Type B pancreatic cell (in vitro differentiated cells): Measurements from ENCODE around the gene NUMB. TPM values are rescaled to one million over a fixed set of nuclear protein-coding genes. Genes with fewer than 3 reads are reported as not detected.

Source experiments
- DNase-seq: peaks from one replicate; pipeline ENCODE4 v3.0.0; 2021; ENCODE audit warnings: mixed read lengths; ENCODE audit not compliant: unreplicated experiment; ENCODE audit errors: extremely low spot score
- H3K27ac Mint-ChIP-seq: 2 replicates; pipeline ENCODE4 v1.8.0; 2021; ENCODE audit warnings: mild to moderate bottlenecking, mixed read lengths
- H3K27me3 Mint-ChIP-seq: 2 replicates; pipeline ENCODE4 v1.8.0; 2021; ENCODE audit warnings: mixed read lengths
- H3K36me3 Mint-ChIP-seq: 2 replicates; pipeline ENCODE4 v1.8.0; 2021; ENCODE audit warnings: mixed read lengths
- H3K4me1 Mint-ChIP-seq: one replicate; pipeline ENCODE4 v1.8.0; 2021; ENCODE audit warnings: mixed read lengths; ENCODE audit not compliant: unreplicated experiment
- H3K4me3 Mint-ChIP-seq: 2 replicates; pipeline ENCODE4 v1.8.0; 2021; ENCODE audit warnings: mild to moderate bottlenecking, mixed read lengths
- H3K9me3 Mint-ChIP-seq: 2 replicates; pipeline ENCODE4 v1.8.0; 2021; ENCODE audit warnings: mixed read lengths
- CTCF ChIP-seq: fragments of 200-600 bp; sonication (generic); conservative IDR thresholded peaks from 2 replicates; pipeline ENCODE4 v1.5.0; 2021; ENCODE audit warnings: antibody characterized with exemption, mild to moderate bottlenecking
- total RNA-seq: library from RNA; stranded (reverse); gene quantifications from 2 replicates; pipeline ENCODE4 v1.2.1, GENCODE V29; 2021; ENCODE audit warnings: low replicate concordance

Gene NUMB
- total RNA-seq, 1 donor from 2014 or later = 64.5 TPM

DNA sequence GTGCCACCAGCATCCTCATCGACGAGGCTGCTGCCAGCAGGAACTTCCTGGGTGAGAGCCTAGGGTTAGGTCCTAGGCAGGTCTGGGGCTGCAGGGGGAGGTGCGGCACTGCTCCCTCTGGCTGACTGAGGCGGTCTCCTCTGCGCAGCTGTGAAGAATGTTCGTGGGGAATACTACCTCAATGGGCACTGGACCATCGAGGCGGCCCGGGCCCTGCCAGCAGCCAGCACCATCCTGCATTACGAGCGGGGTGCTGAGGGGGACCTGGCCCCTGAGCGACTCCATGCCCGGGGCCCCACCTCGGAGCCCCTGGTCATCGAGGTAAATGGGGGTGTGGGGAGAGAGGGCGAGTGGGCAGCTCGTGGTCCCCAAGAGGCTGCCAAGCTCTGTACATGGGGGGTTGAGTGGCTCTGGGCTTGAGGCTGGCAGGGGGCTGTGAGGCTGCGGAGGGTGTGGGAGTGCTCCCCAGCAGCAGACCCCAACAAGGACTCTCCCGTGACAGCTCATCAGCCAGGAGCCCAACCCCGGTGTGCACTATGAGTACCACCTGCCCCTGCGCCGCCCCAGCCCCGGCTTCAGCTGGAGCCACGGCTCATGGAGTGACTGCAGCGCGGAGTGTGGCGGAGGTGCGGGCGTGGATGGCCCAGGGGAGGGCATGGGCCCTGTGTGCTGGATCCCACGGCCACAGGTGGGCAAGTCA is 206.7 kb downstream of the NUMB start:
- no peak for TF ChIP-seq CTCF
- H3K27me3 Mint-ChIP-seq = peaks cover 14% of the 10 kb centered on the region
- no peak overlapping the region for H3K4me3 Mint-ChIP-seq
- H3K4me1 Mint-ChIP-seq = no peaks in the 10 kb centered on the region
- no peaks in the 10 kb centered on the region for H3K36me3 Mint-ChIP-seq
- H3K9me3 Mint-ChIP-seq = no peaks in the 10 kb centered on the region
- DNase-seq = no peak
- H3K27ac Mint-ChIP-seq = no peak overlapping the region

DNA sequence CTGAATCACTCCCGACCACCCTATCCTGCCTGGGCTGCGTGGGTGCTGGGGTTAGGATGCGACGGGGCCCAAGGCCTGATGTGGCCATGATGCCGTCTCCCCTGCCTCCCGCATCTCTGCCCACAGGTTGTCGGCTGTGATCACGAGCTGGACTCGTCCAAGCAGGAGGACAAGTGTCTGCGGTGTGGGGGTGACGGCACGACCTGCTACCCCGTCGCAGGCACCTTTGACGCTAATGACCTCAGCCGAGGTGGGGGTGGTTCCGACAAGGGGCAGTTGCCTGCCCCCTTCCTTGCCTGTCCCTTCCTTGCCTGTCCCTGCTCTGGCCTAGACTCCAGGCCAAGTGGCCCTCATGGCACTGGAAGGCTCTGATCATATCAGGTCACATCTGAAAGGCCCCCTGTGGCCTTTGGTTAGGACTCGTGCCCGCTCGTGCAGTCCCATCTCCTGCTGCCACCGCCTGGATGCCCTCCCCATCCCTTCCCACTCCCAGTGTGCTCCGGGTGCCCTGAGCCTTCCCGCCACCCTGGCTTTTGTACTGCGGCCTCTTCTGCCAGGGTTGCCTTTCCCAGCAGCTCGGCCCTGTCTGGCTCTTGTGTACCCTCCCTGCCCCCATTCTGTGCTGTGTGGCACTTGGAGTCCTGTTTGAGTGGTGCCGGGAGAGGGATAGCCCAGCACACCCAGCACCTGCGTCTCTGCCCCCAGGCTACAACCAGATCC is 207.4 kb downstream of the NUMB start:
- H3K4me1 Mint-ChIP-seq = no peaks in the 10 kb centered on the region
- no peaks in the 10 kb centered on the region for H3K9me3 Mint-ChIP-seq
- H3K36me3 Mint-ChIP-seq = no peaks in the 10 kb centered on the region
- DNase-seq = no peak
- H3K4me3 Mint-ChIP-seq = no peak overlapping the region
- no peak overlapping the region for H3K27ac Mint-ChIP-seq
- TF ChIP-seq CTCF = no peak
- peaks cover 17% of the 10 kb centered on the region for H3K27me3 Mint-ChIP-seq

DNA sequence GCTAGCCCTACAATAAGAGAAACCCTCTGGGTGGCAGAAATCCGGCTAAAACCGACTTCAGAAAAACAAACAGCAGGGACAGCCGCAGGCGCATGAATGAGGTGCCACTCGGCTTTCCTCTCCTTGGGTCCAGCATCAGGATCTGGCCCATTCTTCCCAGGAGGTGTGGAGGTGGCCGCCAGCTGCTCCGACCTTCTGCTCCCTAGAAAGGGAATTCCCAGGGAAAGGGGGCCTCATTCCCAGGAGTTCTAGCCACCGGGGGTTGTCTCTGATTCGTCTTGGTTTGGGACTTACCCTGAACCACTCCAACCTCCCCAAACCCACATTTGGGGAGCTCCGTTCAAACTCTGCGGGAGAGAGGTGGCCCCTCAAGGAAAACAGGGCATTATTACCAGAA is 208.0 kb downstream of the NUMB start:
- no peaks in the 10 kb centered on the region for H3K9me3 Mint-ChIP-seq
- DNase-seq = no peak
- H3K36me3 Mint-ChIP-seq = no peaks in the 10 kb centered on the region
- H3K27me3 Mint-ChIP-seq = peaks cover 16% of the 10 kb centered on the region
- TF ChIP-seq CTCF = no peak
- H3K4me1 Mint-ChIP-seq = no peaks in the 10 kb centered on the region
- no peak overlapping the region for H3K4me3 Mint-ChIP-seq
- H3K27ac Mint-ChIP-seq = no peak overlapping the region

DNA sequence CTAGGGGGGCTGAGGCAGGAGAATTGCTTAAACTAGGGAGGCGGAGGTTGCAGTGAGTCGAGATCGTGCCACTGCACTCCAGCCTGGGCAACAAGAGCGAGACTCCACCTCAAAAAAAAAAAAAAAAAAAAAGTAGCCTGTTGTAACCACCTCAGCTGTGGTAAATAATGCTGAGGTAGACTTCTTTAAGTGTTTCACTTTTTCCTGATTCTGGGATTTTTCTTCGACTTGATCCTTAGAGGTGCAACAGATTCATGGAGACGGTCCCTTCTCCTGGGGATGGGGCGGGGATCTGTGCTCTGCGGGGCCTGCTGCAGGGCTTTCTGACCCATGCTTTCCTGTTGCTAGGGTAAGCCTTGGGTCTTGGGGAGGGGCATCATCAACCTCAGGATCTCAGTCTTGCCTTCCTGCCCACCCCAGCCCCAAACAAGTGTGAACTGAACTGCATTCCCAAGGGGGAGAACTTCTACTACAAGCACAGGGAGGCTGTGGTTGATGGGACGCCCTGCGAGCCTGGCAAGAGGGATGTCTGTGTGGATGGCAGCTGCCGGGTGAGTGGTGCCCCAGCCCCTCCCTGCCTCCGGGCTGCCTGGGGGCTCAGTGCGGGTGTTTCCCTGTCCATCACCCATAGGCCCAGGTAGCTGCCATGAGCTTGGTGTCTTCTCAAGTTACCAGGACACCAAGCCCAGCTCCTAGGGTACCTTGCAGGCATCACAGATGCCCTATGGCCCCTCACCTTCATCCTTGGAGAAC is 208.6 kb downstream of the NUMB start:
- no peaks in the 10 kb centered on the region for H3K4me1 Mint-ChIP-seq
- no peak for DNase-seq
- peaks cover 17% of the 10 kb centered on the region for H3K27me3 Mint-ChIP-seq
- no peak overlapping the region for H3K27ac Mint-ChIP-seq
- no peak for TF ChIP-seq CTCF
- no peaks in the 10 kb centered on the region for H3K9me3 Mint-ChIP-seq
- H3K4me3 Mint-ChIP-seq = no peak overlapping the region
- no peaks in the 10 kb centered on the region for H3K36me3 Mint-ChIP-seq

DNA sequence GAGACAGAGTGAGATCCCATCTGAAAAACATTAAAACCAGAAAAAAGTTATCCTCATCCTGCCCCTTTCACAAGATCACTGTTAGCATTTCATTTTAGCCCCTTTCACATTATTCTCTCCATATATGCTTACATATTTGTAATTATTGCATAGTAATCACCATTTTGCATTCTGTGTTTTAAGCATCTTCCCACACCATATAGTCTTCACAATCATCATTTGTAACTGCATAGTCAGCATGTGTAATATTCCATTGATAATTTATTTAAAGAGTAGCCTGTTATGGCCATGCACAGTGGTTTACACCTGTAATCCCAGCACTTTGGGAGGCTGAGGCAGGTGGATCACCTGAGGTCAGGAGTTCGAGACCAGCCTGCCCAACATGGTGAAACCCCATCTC is 209.2 kb downstream of the NUMB start:
- peaks cover 17% of the 10 kb centered on the region for H3K27me3 Mint-ChIP-seq

More for the DNA sequence above, 209.2 kb downstream of the NUMB start:
- H3K4me1 Mint-ChIP-seq = no peaks in the 10 kb centered on the region
- no peak for TF ChIP-seq CTCF
- H3K9me3 Mint-ChIP-seq = no peaks in the 10 kb centered on the region
- no peak for DNase-seq
- no peak overlapping the region for H3K4me3 Mint-ChIP-seq
- no peaks in the 10 kb centered on the region for H3K36me3 Mint-ChIP-seq
- no peak overlapping the region for H3K27ac Mint-ChIP-seq
